MM.1S (cell line): Measurements from ENCODE around the gene MMRN2.

Source experiments
- DNase-seq: peaks from one replicate; pipeline ENCODE4 v3.0.0-alpha.2; 2015
- H2AFZ ChIP-seq: fragments of 300-600 bp; sonication (generic); 2 replicates; pipeline ENCODE4 v1.6.0; 2016; ENCODE audit warnings: antibody characterized with exemption, low read length
- H3F3A ChIP-seq: fragments of 300-600 bp; sonication (generic); 2 replicates; pipeline ENCODE4 v1.6.1; 2016; ENCODE audit warnings: mild to moderate bottlenecking, antibody characterized with exemption, low read length, moderate library complexity, mixed read lengths; ENCODE audit not compliant: insufficient read depth
- H3K27ac ChIP-seq: fragments of 300-600 bp; sonication (generic); 2 replicates; pipeline ENCODE4 v1.5.1; 2016; ENCODE audit warnings: mild to moderate bottlenecking, low read length
- H3K27me3 ChIP-seq: fragments of 300-600 bp; sonication (generic); replicated peaks from 2 replicates; pipeline ENCODE4 v1.6.0; 2016; ENCODE audit warnings: low read length; ENCODE audit not compliant: insufficient read depth
- H3K36me3 ChIP-seq: fragments of 300-600 bp; sonication (generic); replicated peaks from 2 replicates; pipeline ENCODE4 v1.6.1; 2016; ENCODE audit warnings: mild to moderate bottlenecking, low read length, mixed read lengths; ENCODE audit not compliant: insufficient read depth
- H3K4me1 ChIP-seq: fragments of 300-600 bp; sonication (generic); 2 replicates; pipeline ENCODE4 v1.6.1; 2016; ENCODE audit warnings: low read length, mixed read lengths
- H3K4me2 ChIP-seq: fragments of 300-600 bp; sonication (generic); 2 replicates; pipeline ENCODE4 v1.6.0; 2016; ENCODE audit warnings: low read depth, low read length
- H3K4me3 ChIP-seq: fragments of 300-600 bp; sonication (generic); 2 replicates; pipeline ENCODE4 v1.5.1; 2016; ENCODE audit warnings: low read length, mixed read lengths
- H3K79me2 ChIP-seq: fragments of 300-600 bp; sonication (generic); 2 replicates; pipeline ENCODE4 v1.6.1; 2016; ENCODE audit warnings: mixed run types, low read length, mixed read lengths
- H3K9ac ChIP-seq: fragments of 300-600 bp; sonication (generic); 2 replicates; pipeline ENCODE4 v1.6.1; 2016; ENCODE audit warnings: low read length, mixed read lengths
- H3K9me2 ChIP-seq: fragments of 300-600 bp; sonication (generic); replicated peaks from 2 replicates; pipeline ENCODE4 v1.6.1; 2016; ENCODE audit warnings: mild to moderate bottlenecking, low read length, mixed read lengths; ENCODE audit not compliant: insufficient read depth
- H3K9me3 ChIP-seq: fragments of 300-600 bp; sonication (generic); replicated peaks from 2 replicates; pipeline ENCODE4 v1.6.1; 2016; ENCODE audit warnings: mild to moderate bottlenecking, low read length, mixed read lengths; ENCODE audit not compliant: insufficient read depth
- H4K20me1 ChIP-seq: fragments of 300-600 bp; sonication (generic); 2 replicates; pipeline ENCODE4 v1.6.1; 2016; ENCODE audit warnings: mild to moderate bottlenecking, low read length, moderate library complexity, mixed read lengths; ENCODE audit not compliant: insufficient read depth
- EZH2 ChIP-seq: fragments of 300-600 bp; sonication (generic); optimal IDR thresholded peaks from 2 replicates; pipeline ENCODE3; 2017; ENCODE audit warnings: low read depth, mild to moderate bottlenecking, antibody characterized with exemption, low read length, mixed read lengths
- EZH2phosphoT487 ChIP-seq: fragments of 300-600 bp; sonication (generic); IDR thresholded peaks from 2 replicates; pipeline ENCODE4 v1.6.1; 2018; ENCODE audit warnings: antibody characterized with exemption, low read length
- TF ChIP-seq, protein P1 (sequence below): fragments of 300-600 bp; sonication (generic); IDR thresholded peaks from 2 replicates; pipeline ENCODE4 v1.5.1; 2016; ENCODE audit warnings: antibody characterized with exemption, low read length, mixed read lengths

MMRN2 gene

DNA sequence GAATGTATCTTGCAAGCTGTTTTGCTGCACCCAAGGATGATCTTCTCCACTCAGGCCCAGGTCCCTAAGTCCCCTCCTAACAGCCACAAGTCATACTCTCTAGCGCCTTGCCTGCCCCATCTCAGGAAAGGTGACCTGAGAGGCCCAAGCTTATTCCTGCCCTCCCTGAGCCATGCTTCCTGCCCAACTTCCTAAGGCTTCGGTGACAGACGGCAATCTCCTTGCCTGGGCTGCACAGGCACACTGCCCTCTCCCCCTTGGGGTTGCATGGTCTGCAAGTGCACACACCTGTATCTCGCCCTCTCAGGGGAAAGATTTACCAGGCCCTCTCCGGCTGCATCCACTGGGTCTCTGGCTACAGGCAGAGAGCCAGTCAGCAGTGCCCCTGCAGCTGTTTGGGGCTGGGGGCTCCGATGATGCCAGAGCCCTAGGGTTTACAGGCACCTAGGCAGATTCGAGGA lies 10.1 kb upstream of the MMRN2 start:
- Histone ChIP-seq H3K27ac (no peak overlapping the region), H3K36me3 (no peaks in the 10 kb centered on the region), H3K4me2 (no peak overlapping the region), H4K20me1 (no peaks in the 10 kb centered on the region), H3K9ac (no peak overlapping the region), H3K79me2 (no peaks in the 10 kb centered on the region), H2AFZ (no peak overlapping the region), H3K4me1 (no peaks in the 10 kb centered on the region), H3K4me3 (no peak overlapping the region), H3K27me3 (no peaks in the 10 kb centered on the region), H3K9me3 (no peaks in the 10 kb centered on the region), H3K9me2 (no peaks in the 10 kb centered on the region), H3F3A (no peaks in the 10 kb centered on the region)
- TF ChIP-seq EZH2phosphoT487: no peak
- TF ChIP-seq, protein P1, sequence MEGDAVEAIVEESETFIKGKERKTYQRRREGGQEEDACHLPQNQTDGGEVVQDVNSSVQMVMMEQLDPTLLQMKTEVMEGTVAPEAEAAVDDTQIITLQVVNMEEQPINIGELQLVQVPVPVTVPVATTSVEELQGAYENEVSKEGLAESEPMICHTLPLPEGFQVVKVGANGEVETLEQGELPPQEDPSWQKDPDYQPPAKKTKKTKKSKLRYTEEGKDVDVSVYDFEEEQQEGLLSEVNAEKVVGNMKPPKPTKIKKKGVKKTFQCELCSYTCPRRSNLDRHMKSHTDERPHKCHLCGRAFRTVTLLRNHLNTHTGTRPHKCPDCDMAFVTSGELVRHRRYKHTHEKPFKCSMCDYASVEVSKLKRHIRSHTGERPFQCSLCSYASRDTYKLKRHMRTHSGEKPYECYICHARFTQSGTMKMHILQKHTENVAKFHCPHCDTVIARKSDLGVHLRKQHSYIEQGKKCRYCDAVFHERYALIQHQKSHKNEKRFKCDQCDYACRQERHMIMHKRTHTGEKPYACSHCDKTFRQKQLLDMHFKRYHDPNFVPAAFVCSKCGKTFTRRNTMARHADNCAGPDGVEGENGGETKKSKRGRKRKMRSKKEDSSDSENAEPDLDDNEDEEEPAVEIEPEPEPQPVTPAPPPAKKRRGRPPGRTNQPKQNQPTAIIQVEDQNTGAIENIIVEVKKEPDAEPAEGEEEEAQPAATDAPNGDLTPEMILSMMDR: no peak
- no peak for TF ChIP-seq EZH2
- no peak for DNase-seq

DNA sequence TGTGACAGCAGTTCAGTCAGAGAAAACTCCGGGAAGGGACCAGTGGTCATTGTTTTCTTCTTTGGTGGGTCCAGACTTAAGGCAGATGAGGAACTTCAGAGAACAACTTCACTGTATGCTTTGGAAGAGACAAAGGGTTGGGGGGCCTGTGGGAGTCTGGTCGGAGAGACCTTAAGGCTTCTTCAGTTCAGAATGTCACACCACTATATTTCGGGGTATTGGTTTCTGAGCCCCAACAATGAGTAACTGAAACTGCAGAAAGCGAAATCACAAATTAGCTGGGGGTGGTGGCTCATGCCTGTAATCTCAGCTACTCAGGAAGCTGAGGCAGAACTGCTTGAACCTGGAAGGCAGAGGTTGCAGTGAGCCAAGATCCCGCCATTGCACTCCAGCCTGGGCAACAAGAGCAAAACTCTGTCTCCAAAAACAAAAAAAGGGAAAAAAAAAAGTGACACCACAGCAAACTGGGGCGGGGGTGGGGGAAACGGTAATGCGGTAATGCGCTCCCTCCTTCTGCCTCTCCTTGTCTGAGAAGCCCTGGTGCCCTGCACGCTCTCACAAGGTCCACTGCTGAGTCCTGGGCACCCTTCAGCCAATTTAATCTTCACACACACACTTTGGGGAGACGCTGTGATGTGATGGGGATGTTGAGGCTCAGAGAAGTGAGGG lies 8.7 kb upstream of the MMRN2 start:
- H3K9me3 ChIP-seq: no peaks in the 10 kb centered on the region
- DNase-seq: no peak
- H3K36me3 ChIP-seq: no peaks in the 10 kb centered on the region
- H3K4me3 ChIP-seq: no peak overlapping the region
- no peak overlapping the region for H3K27ac ChIP-seq
- H3K4me1 ChIP-seq: no peaks in the 10 kb centered on the region
- no peaks in the 10 kb centered on the region for H3K9me2 ChIP-seq
- H3F3A ChIP-seq: no peaks in the 10 kb centered on the region
- H3K4me2 ChIP-seq: no peak overlapping the region
- H3K79me2 ChIP-seq: no peaks in the 10 kb centered on the region
- TF ChIP-seq EZH2phosphoT487: no peak
- TF ChIP-seq, protein P1: no peak
- no peak for TF ChIP-seq EZH2
- H4K20me1 ChIP-seq: no peaks in the 10 kb centered on the region
- 0 out of 2 replicates have a peak overlapping the region, but pooled peaks have one; percentile 20 for H2AFZ ChIP-seq
- H3K9ac ChIP-seq: no peak overlapping the region
- H3K27me3 ChIP-seq: no peaks in the 10 kb centered on the region

DNA sequence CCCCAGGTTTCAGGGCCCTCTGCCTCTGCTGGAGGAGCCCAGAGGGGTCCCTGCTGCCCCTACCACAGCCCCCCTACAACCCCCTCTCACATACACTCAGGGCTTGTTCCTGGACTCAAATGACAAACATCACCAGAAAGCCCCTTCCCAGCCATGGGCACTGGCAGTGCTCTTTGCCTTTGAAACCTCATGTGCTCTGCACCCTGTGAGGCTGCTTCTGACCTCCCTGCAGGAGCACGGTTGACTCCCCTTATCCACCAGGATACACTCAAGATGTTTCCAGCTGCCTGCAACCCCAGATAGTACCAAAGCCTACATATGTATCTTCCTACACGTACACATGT lies 7.4 kb upstream of the MMRN2 start:
- Histone ChIP-seq H3K9me2 (no peaks in the 10 kb centered on the region), H3K36me3 (no peaks in the 10 kb centered on the region), H4K20me1 (no peaks in the 10 kb centered on the region), H3K27ac (no peak overlapping the region), H3K79me2 (no peaks in the 10 kb centered on the region), H3K9me3 (no peaks in the 10 kb centered on the region), H2AFZ (no peak overlapping the region), H3F3A (no peaks in the 10 kb centered on the region), H3K4me3 (no peak overlapping the region), H3K9ac (no peak overlapping the region), H3K4me1 (0 out of 2 replicates have a peak, but pooled peaks cover 3% of the 10 kb centered on the region), H3K27me3 (no peaks in the 10 kb centered on the region), H3K4me2 (no peak overlapping the region)
- TF ChIP-seq EZH2: no peak
- no peak for DNase-seq
